Esophagus muscularis mucosa (tissue), 4 donors: ENCODE measurements around the gene MAP2K5.

Experiments
- EP300 ChIP-seq: sonication (generic); formaldehyde crosslinking; IDR thresholded peaks from one replicate; pipeline ENCODE4 v1.6.1; 2017; ENCODE audit warnings: antibody characterized with exemption
- POLR2A ChIP-seq: fragments of 450-650 bp; IDR thresholded peaks from one replicate; pipeline ENCODE4 v1.6.1; 2017; ENCODE audit warnings: antibody characterized with exemption, moderate library complexity, mild to moderate bottlenecking, low read depth
- POLR2AphosphoS5 ChIP-seq, 2 donors: sonication (generic); formaldehyde crosslinking; IDR thresholded peaks; one replicate each; pipeline ENCODE4 v1.6.1; 2017; ENCODE audit warnings: antibody characterized with exemption in 2 of 2
- TF ChIP-seq, protein P1 (sequence below), 3 experiments: fragments of 200-600 bp in 2 of 3; fragments of 450-650 bp in 1 of 3; sonication (generic) in 2 of 3; IDR thresholded peaks; one replicate each; pipeline ENCODE4 v1.5.1; 2017 to 2019; ENCODE audit warnings: antibody characterized with exemption in 3 of 3, mild to moderate bottlenecking in 2 of 3, moderate library complexity in 1 of 3

DNA sequence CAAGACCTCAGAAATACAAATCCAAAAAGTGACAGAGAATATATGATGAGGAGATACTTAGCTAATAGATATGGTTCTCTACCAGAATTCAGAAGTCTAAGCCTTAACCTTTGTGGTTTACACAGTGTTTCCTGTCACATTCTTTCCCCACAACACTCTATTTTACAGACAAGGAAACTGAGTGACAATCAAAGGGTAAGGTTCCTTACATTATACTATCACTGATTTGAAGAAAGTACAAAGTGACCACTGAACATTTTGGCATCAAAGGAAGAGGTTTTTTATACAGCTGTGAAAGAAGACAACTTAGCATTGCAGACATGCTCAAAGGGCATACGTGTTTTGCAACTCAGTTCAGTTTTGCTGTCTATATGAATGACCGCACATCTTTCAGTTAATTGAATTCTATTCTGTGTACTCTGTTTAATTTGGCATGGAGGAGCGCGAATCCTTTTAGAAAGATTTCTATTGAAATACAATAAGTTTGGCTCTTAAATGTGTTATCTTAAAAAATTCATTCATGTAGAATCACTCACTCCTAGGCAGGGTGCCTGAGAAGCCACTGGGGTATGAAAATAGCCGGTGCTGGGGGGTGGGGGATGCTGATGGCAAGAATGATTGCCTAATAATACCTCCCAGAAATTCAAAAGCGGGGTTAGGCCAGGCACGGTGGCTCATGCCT is 216.3 kb downstream of the MAP2K5 start:
- TF ChIP-seq EP300 (no peak), POLR2AphosphoS5 (IDR thresholded peaks at IDR 0.05) (no peak), POLR2A (no peak)
- TF ChIP-seq, protein P1, sequence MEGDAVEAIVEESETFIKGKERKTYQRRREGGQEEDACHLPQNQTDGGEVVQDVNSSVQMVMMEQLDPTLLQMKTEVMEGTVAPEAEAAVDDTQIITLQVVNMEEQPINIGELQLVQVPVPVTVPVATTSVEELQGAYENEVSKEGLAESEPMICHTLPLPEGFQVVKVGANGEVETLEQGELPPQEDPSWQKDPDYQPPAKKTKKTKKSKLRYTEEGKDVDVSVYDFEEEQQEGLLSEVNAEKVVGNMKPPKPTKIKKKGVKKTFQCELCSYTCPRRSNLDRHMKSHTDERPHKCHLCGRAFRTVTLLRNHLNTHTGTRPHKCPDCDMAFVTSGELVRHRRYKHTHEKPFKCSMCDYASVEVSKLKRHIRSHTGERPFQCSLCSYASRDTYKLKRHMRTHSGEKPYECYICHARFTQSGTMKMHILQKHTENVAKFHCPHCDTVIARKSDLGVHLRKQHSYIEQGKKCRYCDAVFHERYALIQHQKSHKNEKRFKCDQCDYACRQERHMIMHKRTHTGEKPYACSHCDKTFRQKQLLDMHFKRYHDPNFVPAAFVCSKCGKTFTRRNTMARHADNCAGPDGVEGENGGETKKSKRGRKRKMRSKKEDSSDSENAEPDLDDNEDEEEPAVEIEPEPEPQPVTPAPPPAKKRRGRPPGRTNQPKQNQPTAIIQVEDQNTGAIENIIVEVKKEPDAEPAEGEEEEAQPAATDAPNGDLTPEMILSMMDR (IDR thresholded peaks at IDR 0.05), result no peak
